HEK293 (cell line): ENCODE data around the gene COQ10A.
A peak's percentile ranks its signal among the peaks of the same experiment; 100 is the strongest.

Source experiments
- ATF2 ChIP-seq: fragments of 450-650 bp; formaldehyde crosslinking; IDR thresholded peaks from 2 replicates; pipeline ENCODE4 v1.5.1; 2016; ENCODE audit warnings: missing biosample characterization, missing genetic modification characterization, low read depth
- CTCF ChIP-seq: fragments of 450-650 bp; formaldehyde crosslinking; IDR thresholded peaks from 2 replicates; pipeline ENCODE4 v1.5.1; 2016; ENCODE audit warnings: missing biosample characterization, missing genetic modification characterization
- PRDM1 ChIP-seq: fragments of 450-650 bp; formaldehyde crosslinking; IDR thresholded peaks from 2 replicates; pipeline ENCODE4; 2016; ENCODE audit warnings: missing biosample characterization, missing genetic modification characterization
- REST ChIP-seq: fragments of 450-650 bp; formaldehyde crosslinking; IDR thresholded peaks from 2 replicates; pipeline ENCODE4 v1.5.1; 2016; ENCODE audit warnings: missing biosample characterization, missing genetic modification characterization
- TSHZ1 ChIP-seq: fragments of 450-650 bp; formaldehyde crosslinking; IDR thresholded peaks from 2 replicates; pipeline ENCODE4 v1.5.1; 2016; ENCODE audit warnings: missing biosample characterization, missing genetic modification characterization, borderline replicate concordance
- YY1 ChIP-seq: fragments of 450-650 bp; formaldehyde crosslinking; IDR thresholded peaks from 2 replicates; pipeline ENCODE4 v1.5.1; 2018; ENCODE audit warnings: missing biosample characterization, missing genetic modification characterization
- ZFP41 ChIP-seq: fragments of 450-650 bp; formaldehyde crosslinking; IDR thresholded peaks from 2 replicates; pipeline ENCODE4 v1.5.1; 2016; ENCODE audit warnings: missing biosample characterization, missing genetic modification characterization, borderline replicate concordance
- ZNF221 ChIP-seq: fragments of 450-650 bp; formaldehyde crosslinking; IDR thresholded peaks from 2 replicates; pipeline ENCODE4 v1.5.1; 2017; ENCODE audit warnings: missing biosample characterization, missing genetic modification characterization, borderline replicate concordance
- ZNF248 ChIP-seq: fragments of 450-650 bp; formaldehyde crosslinking; IDR thresholded peaks from 2 replicates; pipeline ENCODE4 v1.5.1; 2017; ENCODE audit warnings: missing biosample characterization, missing genetic modification characterization
- ZNF624 ChIP-seq: fragments of 450-650 bp; formaldehyde crosslinking; IDR thresholded peaks from 2 replicates; pipeline ENCODE4 v1.5.1; 2017; ENCODE audit warnings: missing biosample characterization, missing genetic modification characterization
- ZNF654 ChIP-seq: fragments of 450-650 bp; formaldehyde crosslinking; IDR thresholded peaks from 2 replicates; pipeline ENCODE4 v1.5.1; 2016; ENCODE audit warnings: low read depth, missing biosample characterization, missing genetic modification characterization
- ZNF747 ChIP-seq: fragments of 450-650 bp; formaldehyde crosslinking; IDR thresholded peaks from 2 replicates; pipeline ENCODE4 v1.5.1; 2016; ENCODE audit warnings: missing biosample characterization, missing genetic modification characterization

- TF ChIP-seq PRDM1 (tag by site-specific recombination) (no peak), ZNF747 (tag by site-specific recombination) (no peak), REST (tag by site-specific recombination) (peak; percentile 99), ZNF624 (tag by site-specific recombination) (no peak), ZNF248 (tag by site-specific recombination) (no peak), CTCF (tag by site-specific recombination) (no peak), ZFP41 (tag by site-specific recombination) (no peak), ZNF654 (tag by site-specific recombination) (no peak), ZNF221 (no peak), TSHZ1 (tag by site-specific recombination) (no peak), ATF2 (tag by site-specific recombination) (no peak), YY1 (tag by site-specific recombination) (no peak)
These were observed 41.8 kb upstream of the COQ10A start for GRCh38 chr12:56224954-56225353.
